Spleen (tissue), 7 donors: ENCODE measurements around the gene TMEM129.

Experiments
- POLR2A ChIP-seq, 3 donors: fragments of 450-650 bp; IDR thresholded peaks; one replicate each; pipeline ENCODE4 v1.5.1; 2017; ENCODE audit warnings: antibody characterized with exemption in 3 of 3, mild to moderate bottlenecking in 1 of 3
- POLR2AphosphoS5 ChIP-seq, 3 donors: sonication (generic); formaldehyde crosslinking; IDR thresholded peaks; one replicate each; pipeline ENCODE4 v1.5.1; 2017; ENCODE audit warnings: antibody characterized with exemption in 3 of 3
- TF ChIP-seq, protein P1 (sequence below), 11 experiments: fragments of 200-600 bp in 7 of 11; fragments of 450-650 bp in 4 of 11; sonication (generic) in 4 of 11; IDR thresholded peaks in 8 of 11; conservative IDR thresholded peaks in 3 of 11; 1 replicate in 7 of 11; 2 replicates in 4 of 11; pipeline versions ENCODE4 v1.4.0 to v1.8.0; 2016 to 2021; ENCODE audit warnings: antibody characterized with exemption in 11 of 11, inconsistent platforms in 4 of 11, mild to moderate bottlenecking in 1 of 11
- donor health status: DM: no; HTN: no; CAD: no; lungs with moderate emphysema.
- donor health status: DM: no; HTN: no; CAD: no.
- donor health status: DM: no; HTN: no; CAD: no.

DNA sequence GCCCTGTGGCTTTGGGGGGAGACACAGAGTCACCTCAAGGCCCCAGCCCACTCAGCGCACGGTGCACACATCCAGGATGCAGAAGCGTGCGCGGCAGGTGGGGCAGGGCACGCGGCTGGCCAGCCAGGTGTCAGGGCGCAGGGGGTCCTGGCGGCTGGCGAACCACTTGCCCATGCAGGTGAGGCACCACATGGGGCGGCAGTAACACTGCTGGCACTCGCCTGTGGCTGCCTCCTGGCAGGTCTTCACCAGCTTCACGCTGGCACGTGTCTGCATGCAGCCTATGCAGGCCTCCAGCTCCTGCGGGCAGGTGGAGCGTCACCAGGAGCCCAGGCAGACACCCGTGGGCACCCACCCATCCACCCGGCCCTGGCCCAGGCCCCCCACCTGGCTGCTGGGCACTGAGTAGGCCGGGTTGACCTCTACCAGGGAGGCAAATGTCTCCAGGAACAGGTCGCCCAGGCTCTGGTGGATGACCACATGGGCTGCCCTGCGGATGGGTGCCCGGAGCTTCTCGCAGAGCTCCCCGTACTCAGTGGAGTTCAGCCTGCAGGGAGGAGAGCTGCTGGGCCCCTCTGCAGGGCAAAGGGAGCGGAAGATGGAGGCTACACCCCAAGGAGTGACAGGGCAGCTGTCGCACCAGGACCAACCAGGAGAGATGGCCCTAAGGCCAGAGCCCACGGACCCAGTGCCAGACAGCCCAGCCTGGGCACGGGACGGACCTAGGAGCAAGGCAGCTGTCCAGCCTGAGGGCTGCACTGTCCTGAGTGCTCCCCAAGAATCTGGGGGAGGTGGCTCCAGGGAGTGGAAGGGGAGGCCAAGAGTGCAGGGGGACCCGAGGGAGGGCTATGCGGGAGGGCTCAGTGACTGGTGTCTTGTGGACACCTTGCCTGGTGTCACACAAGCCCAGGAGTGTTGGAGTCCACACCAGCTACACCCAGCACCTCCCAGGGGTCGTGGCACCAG, 3.7 kb downstream of the TMEM129 start:
- TF ChIP-seq, protein P1, sequence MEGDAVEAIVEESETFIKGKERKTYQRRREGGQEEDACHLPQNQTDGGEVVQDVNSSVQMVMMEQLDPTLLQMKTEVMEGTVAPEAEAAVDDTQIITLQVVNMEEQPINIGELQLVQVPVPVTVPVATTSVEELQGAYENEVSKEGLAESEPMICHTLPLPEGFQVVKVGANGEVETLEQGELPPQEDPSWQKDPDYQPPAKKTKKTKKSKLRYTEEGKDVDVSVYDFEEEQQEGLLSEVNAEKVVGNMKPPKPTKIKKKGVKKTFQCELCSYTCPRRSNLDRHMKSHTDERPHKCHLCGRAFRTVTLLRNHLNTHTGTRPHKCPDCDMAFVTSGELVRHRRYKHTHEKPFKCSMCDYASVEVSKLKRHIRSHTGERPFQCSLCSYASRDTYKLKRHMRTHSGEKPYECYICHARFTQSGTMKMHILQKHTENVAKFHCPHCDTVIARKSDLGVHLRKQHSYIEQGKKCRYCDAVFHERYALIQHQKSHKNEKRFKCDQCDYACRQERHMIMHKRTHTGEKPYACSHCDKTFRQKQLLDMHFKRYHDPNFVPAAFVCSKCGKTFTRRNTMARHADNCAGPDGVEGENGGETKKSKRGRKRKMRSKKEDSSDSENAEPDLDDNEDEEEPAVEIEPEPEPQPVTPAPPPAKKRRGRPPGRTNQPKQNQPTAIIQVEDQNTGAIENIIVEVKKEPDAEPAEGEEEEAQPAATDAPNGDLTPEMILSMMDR (IDR thresholded peaks at IDR 0.05 in 8 of 11, conservative IDR thresholded peaks at IDR 0.05 in 3 of 11), result no peak
- TF ChIP-seq POLR2A (IDR thresholded peaks at IDR 0.05) (no peak), POLR2AphosphoS5 (IDR thresholded peaks at IDR 0.05) (peak in 2 of 3 donors; percentile 50 to 60)
